Tibial nerve (tissue), 3 donors: Measurements from ENCODE around the gene OR52L1.

Source experiments
- CTCF ChIP-seq, 5 experiments: fragments of 200-600 bp in 3 of 5; fragments of 450-650 bp in 2 of 5; sonication (generic) in 3 of 5; IDR thresholded peaks; one replicate each; pipeline ENCODE4 v1.5.1; 2016 to 2019; ENCODE audit warnings: antibody characterized with exemption in 5 of 5, mild to moderate bottlenecking in 3 of 5, moderate library complexity in 2 of 5
- POLR2A ChIP-seq, 2 donors: fragments of 450-650 bp; IDR thresholded peaks; one replicate each; pipeline ENCODE4 v1.6.1; 2017; ENCODE audit warnings: antibody characterized with exemption in 2 of 2, mild to moderate bottlenecking in 2 of 2, moderate library complexity in 2 of 2

- no peak for TF ChIP-seq CTCF (IDR thresholded peaks at IDR 0.05)
- TF ChIP-seq POLR2A (IDR thresholded peaks at IDR 0.05), result no peak
Observed at GRCh38 chr11:6030708-6031405, 44.1 kb upstream of the OR52L1 start, which contains the start of gene OR56A1.
